Measurements from ENCODE around the gene DUSP5.
A peak's percentile ranks its signal among the peaks of the same experiment; 100 is the strongest.
"Not testable (repeated sequence)": the region's sequence is repeated elsewhere in the genome, so short reads cannot be mapped to it uniquely, and the experiment has no call there.

The DUSP5 gene
- 95.2 to 257 (median 149) reads per million in 4 donors for total RNA-seq

- DNase-seq = peak; percentile 88 to 96 (median 92)
These were observed at the start of gene DUSP5 for GRCh38 chr10:110497438-110498086. Gene DUSP5, plus strand, starts transcription at chr10:110497907. Its CDS starts 215 bp downstream, at chr10:110498122.

GRCh38 chr10:110448682-110449418 lies 48.9 kb upstream of the DUSP5 start:
- DNase-seq = peak in 1 of 5 donors; percentile 59

- DNase-seq = peak in 1 of 5 donors; percentile 38
These were observed 42.3 kb upstream of the DUSP5 start for GRCh38 chr10:110455446-110455845.

GRCh38 chr10:110456046-110456445 lies 41.7 kb upstream of the DUSP5 start:
- no peak for DNase-seq

GRCh38 chr10:110456523-110457091 lies 41.1 kb upstream of the DUSP5 start:
- DNase-seq = no peak

GRCh38 chr10:110457851-110458250 lies 39.9 kb upstream of the DUSP5 start:
- no peak for DNase-seq

- DNase-seq = no peak
These were observed 39.3 kb upstream of the DUSP5 start for GRCh38 chr10:110458266-110458920.

- DNase-seq = no peak
These were observed 38.1 kb upstream of the DUSP5 start for GRCh38 chr10:110459600-110459999.

- DNase-seq = peak in 2 of 5 donors; percentile 3 to 60
These were observed 37.4 kb upstream of the DUSP5 start for GRCh38 chr10:110460111-110460809.

- no peak for DNase-seq
These were observed 36.6 kb upstream of the DUSP5 start for GRCh38 chr10:110461088-110461487.

- DNase-seq = no peak
These were observed 36.2 kb upstream of the DUSP5 start for GRCh38 chr10:110461530-110461929.

- no peak for DNase-seq
These were observed 35.3 kb upstream of the DUSP5 start for GRCh38 chr10:110462166-110463095.

GRCh38 chr10:110468258-110468657 lies 29.4 kb upstream of the DUSP5 start:
- DNase-seq = not testable (repeated sequence)

- not testable (repeated sequence) for DNase-seq
These were observed 27.2 kb upstream of the DUSP5 start for GRCh38 chr10:110470541-110470940.

- DNase-seq = no peak
These were observed 26.1 kb upstream of the DUSP5 start for GRCh38 chr10:110471566-110472139.

- DNase-seq = no peak
These were observed 23.7 kb upstream of the DUSP5 start for GRCh38 chr10:110474017-110474416.

- DNase-seq = no peak
These were observed 22.9 kb upstream of the DUSP5 start for GRCh38 chr10:110474826-110475225.

- DNase-seq = no peak
These were observed 21.8 kb upstream of the DUSP5 start for GRCh38 chr10:110475722-110476515.

GRCh38 chr10:110479710-110480109 lies 18.0 kb upstream of the DUSP5 start:
- no peak for DNase-seq

GRCh38 chr10:110480387-110480786 lies 17.3 kb upstream of the DUSP5 start:
- no peak for DNase-seq

All from T-helper 1 cell (primary cell).